ENCODE measurements around the gene CRYGN. TPM values are rescaled to one million over a fixed set of nuclear protein-coding genes. Genes with fewer than 3 reads are reported as not detected.

The CRYGN gene
- total and polyA plus RNA-seq, 2 experiments from 2014 or later = not detected

DNA sequence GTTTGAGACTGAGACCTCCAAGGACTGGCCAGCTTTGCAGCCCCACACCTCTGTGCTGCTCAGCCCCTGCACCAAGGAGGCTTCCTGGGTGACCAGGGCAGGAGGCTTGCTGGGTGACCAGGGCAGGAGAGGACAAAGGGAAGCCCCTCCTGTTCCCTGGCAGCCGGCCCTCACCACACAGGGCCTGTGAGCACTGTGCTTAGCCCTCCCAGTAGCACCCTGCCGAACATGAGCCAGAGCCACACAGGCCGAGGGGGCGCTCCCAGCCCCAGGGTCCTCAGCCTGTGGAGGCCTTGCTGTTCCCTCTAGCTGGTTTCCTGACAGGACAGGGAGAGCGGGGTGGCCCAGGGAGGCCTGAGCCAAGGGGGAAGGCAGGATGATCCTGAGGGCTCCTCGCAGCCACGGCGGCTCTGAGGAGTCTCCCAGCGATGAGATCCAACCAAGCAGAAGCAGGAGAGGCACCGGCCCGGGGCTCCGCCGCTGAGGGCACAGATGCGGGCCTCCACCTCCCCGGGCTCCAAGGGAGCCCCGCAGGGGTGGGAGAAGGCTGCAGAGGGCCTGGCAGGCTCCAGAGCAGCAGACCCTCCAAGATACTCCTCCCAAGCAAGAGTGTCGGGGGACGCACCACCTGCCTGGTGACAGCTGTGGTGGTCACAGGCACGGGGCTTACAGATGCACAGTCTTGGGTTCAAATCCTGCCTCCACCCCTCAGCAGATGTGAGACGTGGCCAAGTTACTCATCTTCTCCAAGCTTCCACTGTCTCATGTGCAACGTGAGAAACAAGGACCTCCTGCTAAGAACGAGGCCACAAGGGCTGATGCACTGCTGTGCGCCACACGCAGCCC lies 52.6 kb downstream of the CRYGN start:
- no peak for DNase-seq
- H3K27ac ChIP-seq = no peak overlapping the region
- no peak for TF ChIP-seq EZH2phosphoT487 (IDR thresholded peaks at IDR 0.05; ENCODE audit: insufficient read depth, low read depth)
- TF ChIP-seq EZH2 (IDR thresholded peaks at IDR 0.05; ENCODE audit: insufficient read depth, poor library complexity, severe bottlenecking) = no peak
- H3K27me3 ChIP-seq (replicated peaks; ENCODE audit: insufficient read depth) = peaks cover 15% of the 10 kb centered on the region
- WGBS, 2 experiments (ENCODE audit: low coverage in 1 of 2, low lambda C conversion rate in 2 of 2, missing lambda C conversion rate in 2 of 2) = 58 to 66% methylated on average over 17 to 23 of the region's 24 CpGs
- H3K9ac ChIP-seq = no peak overlapping the region
- H4K20me1 ChIP-seq (ENCODE audit: insufficient read depth) = no peaks in the 10 kb centered on the region
- H3K4me2 ChIP-seq (ENCODE audit: unreplicated experiment) = no peak overlapping the region
- no peaks in the 10 kb centered on the region for H3F3A ChIP-seq (ENCODE audit: insufficient read depth)
- no peaks in the 10 kb centered on the region for H3K4me1 ChIP-seq (ENCODE audit: insufficient read depth)
- H3K4me3 ChIP-seq = no peak overlapping the region
- no peaks in the 10 kb centered on the region for H3K36me3 ChIP-seq (ENCODE audit: low read depth)
- in situ Hi-C loops (cut with MboI) = no loop called here
- no peaks in the 10 kb centered on the region for H3K9me3 ChIP-seq (ENCODE audit: low read depth)
- no peaks in the 10 kb centered on the region for H3K79me2 ChIP-seq (ENCODE audit: insufficient read depth)
- no peaks in the 10 kb centered on the region for H3K9me2 ChIP-seq (ENCODE audit: insufficient read depth)
- H2AFZ ChIP-seq = no peak overlapping the region

GRCh38 chr7:151386301-151387160 lies 53.4 kb downstream of the CRYGN start:
- no peak for DNase-seq
- no peak for TF ChIP-seq EZH2phosphoT487 (IDR thresholded peaks at IDR 0.05; ENCODE audit: insufficient read depth, low read depth)
- no peak for TF ChIP-seq EZH2 (IDR thresholded peaks at IDR 0.05; ENCODE audit: insufficient read depth, poor library complexity, severe bottlenecking)
- no peaks in the 10 kb centered on the region for H3K9me2 ChIP-seq (ENCODE audit: insufficient read depth)
- no peak overlapping the region for H3K9ac ChIP-seq
- no peaks in the 10 kb centered on the region for H3F3A ChIP-seq (ENCODE audit: insufficient read depth)
- no peaks in the 10 kb centered on the region for H3K79me2 ChIP-seq (ENCODE audit: insufficient read depth)
- in situ Hi-C loops (cut with MboI) = no loop called here
- H3K4me1 ChIP-seq (ENCODE audit: insufficient read depth) = no peaks in the 10 kb centered on the region
- no peaks in the 10 kb centered on the region for H3K9me3 ChIP-seq (ENCODE audit: low read depth)
- no peak overlapping the region for H3K4me3 ChIP-seq
- WGBS, 2 experiments (ENCODE audit: low coverage in 1 of 2, low lambda C conversion rate in 2 of 2, missing lambda C conversion rate in 2 of 2) = 58 to 60% methylated on average over 14 to 16 of the region's 16 CpGs
- H3K27me3 ChIP-seq (replicated peaks; ENCODE audit: insufficient read depth) = peaks cover 20% of the 10 kb centered on the region
- H3K4me2 ChIP-seq (ENCODE audit: unreplicated experiment) = no peak overlapping the region
- H3K36me3 ChIP-seq (ENCODE audit: low read depth) = no peaks in the 10 kb centered on the region
- H3K27ac ChIP-seq = no peak overlapping the region
- H2AFZ ChIP-seq = no peak overlapping the region
- H4K20me1 ChIP-seq (ENCODE audit: insufficient read depth) = no peaks in the 10 kb centered on the region

DNA sequence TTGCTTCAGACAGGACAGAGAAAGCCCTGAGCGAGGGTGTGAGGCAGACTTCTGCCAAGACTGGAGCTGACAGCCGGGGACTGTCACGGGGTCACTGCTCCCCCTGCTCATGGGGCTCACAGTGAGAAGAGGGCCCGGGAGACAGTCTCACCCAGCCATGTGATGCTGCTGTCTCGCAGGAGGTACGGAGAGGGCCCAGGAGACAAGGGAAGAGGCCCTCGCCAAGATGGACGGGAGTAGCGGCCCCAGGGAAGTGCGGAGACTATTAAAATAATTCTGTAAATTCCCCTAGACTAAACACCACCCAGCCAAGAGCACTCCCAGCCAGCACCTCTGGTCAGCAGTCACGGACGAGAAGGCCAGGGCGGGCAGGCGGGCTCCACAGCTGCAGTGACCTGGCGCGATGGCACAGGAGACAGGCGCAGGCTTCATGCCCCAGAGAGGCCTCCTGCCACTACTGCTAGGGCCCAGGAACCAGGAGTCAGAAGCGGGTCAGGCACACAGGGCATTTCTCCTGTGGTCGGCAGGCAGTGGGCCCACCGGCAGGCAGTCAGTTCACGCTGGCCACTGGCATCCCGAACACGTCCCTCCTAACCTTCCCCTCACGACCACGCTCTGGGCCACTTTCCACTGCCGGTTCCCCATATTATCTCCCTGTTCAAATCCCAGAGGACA lies 54.2 kb downstream of the CRYGN start:
- no peak overlapping the region for H2AFZ ChIP-seq
- no peak overlapping the region for H3K4me3 ChIP-seq
- no peak overlapping the region for H3K4me2 ChIP-seq (ENCODE audit: unreplicated experiment)
- in situ Hi-C loops (cut with MboI) = no loop called here
- H3K79me2 ChIP-seq (ENCODE audit: insufficient read depth) = no peaks in the 10 kb centered on the region
- H3K9me2 ChIP-seq (ENCODE audit: insufficient read depth) = no peaks in the 10 kb centered on the region
- no peaks in the 10 kb centered on the region for H3F3A ChIP-seq (ENCODE audit: insufficient read depth)
- TF ChIP-seq EZH2phosphoT487 (IDR thresholded peaks at IDR 0.05; ENCODE audit: insufficient read depth, low read depth) = no peak
- no peak for TF ChIP-seq EZH2 (IDR thresholded peaks at IDR 0.05; ENCODE audit: insufficient read depth, poor library complexity, severe bottlenecking)
- no peak overlapping the region for H3K27ac ChIP-seq
- H3K27me3 ChIP-seq (replicated peaks; ENCODE audit: insufficient read depth) = peaks cover 28% of the 10 kb centered on the region
- no peaks in the 10 kb centered on the region for H4K20me1 ChIP-seq (ENCODE audit: insufficient read depth)
- no peak overlapping the region for H3K9ac ChIP-seq
- 76 to 77% methylated on average over 26 of the region's 26 CpGs for WGBS, 2 experiments (ENCODE audit: low coverage in 1 of 2, low lambda C conversion rate in 2 of 2, missing lambda C conversion rate in 2 of 2)
- DNase-seq = no peak
- no peaks in the 10 kb centered on the region for H3K36me3 ChIP-seq (ENCODE audit: low read depth)
- H3K4me1 ChIP-seq (ENCODE audit: insufficient read depth) = no peaks in the 10 kb centered on the region
- H3K9me3 ChIP-seq (ENCODE audit: low read depth) = no peaks in the 10 kb centered on the region

Measured in GM23248 (cell line).